HG03064 (cell line): ENCODE results near the gene ACO2.
"Not testable (repeated sequence)": the region's sequence is repeated elsewhere in the genome, so short reads cannot be mapped to it uniquely, and the experiment has no call there.

Experiments
- ATAC-seq: cut with Tn5 transposase; IDR thresholded peaks from one replicate; pipeline ENCODE4 v1.9.1; 2021; ENCODE audit warnings: low read depth; ENCODE audit not compliant: unreplicated experiment

The ACO2 gene

DNA sequence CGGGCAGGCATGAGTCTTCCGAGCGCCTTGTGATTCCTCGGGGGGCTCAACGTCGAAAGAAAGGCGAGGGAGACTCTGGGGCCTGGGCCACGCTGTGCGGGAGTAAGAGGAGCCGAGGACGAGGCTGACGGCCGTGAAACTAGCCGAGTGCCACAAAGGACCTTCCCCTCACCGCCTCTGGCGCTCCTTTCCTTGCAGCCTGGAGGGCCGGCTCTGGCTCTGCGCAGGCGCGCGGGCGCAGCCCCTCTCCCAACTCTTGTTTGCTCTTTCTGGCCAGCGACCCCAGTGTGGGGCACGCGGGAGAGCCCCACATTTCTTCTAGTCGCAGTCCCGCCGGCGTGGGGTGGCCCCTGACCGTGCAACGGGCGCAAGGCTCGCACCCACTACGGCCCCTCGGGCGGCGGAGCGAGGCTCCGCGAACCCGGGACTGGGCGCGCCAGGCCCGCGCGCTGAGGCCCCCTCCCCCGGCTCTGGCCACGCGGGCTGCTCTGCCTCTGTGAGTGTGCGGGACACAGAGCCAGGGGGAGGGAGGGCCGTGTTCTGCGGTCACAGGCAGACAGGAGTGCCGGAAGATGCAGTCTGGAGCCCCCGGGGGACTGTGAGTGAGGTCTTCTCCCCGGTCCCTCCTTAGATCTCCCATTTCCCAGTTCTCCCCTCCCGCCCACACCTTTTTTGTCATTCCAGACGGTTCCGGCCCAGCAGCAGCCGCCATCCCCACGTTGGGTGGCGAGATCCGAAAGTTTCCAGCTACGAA, 21.3 kb upstream of the ACO2 start:
- no peak for ATAC-seq

DNA sequence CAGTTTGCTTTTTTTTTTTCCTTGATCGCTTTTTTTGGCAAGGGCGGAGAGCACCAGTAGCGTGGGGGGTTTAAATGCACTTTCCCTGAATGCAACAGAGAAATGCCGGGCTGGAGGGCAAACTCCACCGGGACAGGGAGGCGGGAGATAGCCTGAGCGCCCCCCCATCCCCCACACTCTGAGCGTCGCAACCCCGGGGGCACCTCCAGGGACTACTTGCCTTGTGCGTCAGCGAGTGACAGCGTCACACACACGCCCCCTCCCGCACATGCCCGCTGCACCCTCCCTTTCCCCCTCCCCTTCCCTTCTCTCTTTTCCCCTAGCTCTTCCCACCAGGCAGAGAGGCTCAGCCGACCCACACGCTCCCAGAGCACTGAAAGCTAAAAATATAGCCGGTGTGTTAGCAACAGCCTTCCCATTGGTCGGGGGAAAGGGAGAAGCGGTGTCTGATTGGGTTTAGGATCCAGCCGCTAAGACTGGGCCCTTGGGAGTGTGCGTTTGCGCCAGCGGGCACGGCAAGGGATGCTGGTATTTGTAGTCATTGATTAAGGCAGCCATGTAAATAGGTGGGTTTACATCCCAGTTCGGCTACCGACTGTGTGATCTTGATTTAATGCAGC, 20.6 kb upstream of the ACO2 start:
- ATAC-seq, result no peak

DNA sequence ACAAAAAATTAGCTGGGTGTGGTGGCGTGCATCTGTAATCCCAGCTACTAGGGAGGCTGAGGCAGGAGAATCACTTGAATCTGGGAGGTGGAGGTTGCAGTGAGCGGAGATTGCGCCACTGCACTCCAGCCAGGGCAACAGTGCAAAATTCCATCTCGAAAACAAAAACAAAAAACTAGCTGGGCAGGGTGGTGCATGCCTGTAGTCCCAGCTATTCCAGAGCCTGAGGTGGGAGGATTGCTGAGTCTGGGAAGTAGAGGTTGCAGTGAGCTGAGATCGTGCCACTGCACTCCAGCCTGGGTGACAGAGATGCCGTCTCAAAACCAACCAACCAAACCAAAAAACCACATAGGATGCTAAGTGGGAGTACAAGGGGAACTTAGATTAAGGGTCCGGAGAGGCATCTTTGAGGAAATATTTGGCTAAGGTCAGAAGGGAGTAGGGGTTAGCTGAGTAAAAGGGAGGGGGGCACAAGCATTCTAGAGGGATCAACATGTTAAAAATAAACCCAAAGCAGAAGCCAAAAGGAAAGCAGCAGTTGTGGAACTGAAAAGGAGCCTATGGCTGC, 10.7 kb upstream of the ACO2 start:
- ATAC-seq, result no peak

DNA sequence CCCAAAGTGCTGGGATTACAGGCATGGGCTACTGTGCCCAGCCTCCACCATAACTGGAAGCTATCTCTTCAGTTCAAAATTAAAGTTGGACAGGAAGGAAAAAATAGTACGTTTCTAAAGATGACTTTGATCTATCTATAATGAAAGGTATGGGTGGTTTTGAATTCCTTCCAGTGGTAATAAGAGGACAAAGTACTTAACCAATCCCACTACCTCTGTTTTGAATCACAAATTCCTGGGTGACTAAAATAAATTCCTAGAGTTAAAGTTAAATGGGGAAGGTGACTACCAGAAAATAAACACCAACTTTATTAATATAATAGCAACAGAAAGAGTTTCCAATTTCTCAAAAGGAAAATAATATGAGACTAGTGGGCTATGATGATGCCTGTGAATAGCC, 9.5 kb upstream of the ACO2 start:
- no peak for ATAC-seq

DNA sequence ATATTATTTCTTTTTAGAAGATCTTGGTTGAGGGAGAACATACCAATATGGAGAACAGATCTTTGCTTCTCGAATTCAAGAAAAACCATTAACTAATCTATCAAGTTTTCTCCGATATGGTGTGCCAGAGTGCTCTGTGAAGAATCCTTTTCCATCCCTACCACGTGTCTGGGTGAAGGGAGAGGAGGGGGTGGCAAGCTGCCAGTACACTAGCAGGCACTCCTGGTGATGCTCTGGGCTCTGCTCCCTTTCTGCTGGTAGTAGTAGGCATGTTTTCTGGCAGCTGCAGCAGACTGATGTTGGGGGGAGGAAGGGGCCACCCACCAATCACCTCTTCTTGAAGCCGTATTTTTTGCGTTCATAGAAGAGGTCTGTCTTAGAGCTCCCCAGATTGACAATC, 8.8 kb upstream of the ACO2 start:
- not testable (repeated sequence) for ATAC-seq

DNA sequence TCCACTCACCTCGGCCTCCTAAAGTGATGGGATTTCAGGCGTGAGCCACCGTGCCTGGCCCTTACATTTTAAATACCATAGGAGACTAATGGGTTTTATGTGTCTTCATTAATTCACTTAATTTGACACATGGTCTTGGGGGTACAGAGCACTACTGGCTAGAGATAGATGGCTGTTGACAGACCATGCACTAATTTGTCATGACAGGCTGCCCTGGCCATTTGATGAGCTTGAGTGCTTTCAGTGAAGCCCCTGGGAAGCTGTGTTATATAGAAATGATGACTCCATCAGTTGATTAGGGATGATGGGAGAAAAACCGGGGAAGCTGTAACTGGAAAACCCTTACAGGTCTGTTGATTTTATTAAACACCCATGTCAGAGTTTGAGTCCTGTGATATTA, 7.0 kb upstream of the ACO2 start:
- ATAC-seq, result no peak

DNA sequence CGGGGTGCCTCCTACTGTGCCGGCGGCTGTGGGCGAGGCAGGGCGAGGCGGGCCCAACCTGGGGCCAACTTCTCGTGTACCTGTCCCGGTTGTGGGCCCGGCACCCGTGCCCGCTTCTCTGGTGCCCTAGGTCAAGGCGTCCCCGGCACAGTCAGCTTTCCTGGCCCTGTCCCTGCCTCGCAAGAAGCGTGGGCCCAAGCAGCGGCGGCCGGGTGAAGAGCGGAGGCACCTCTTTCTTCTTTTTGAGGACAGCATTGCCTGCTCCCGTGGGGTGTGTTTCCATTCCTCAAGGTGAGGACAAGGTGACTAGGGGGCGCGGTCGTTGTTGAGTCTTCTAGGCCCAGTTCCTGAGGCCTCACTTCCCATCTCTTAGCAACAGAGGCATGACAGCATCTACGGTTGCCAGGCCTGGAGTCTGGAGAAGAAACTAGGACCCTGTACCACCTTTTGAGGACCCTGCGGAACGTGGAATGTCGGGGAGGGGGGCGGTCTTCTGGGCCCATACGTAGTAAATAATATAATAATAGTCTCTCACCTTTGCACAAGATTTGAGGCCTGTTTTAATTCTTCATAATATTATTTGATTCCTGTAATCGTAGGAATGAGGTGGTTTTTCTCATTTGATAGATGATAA, 418 bp downstream of the ACO2 start:
- ATAC-seq, result peak; percentile 16

DNA sequence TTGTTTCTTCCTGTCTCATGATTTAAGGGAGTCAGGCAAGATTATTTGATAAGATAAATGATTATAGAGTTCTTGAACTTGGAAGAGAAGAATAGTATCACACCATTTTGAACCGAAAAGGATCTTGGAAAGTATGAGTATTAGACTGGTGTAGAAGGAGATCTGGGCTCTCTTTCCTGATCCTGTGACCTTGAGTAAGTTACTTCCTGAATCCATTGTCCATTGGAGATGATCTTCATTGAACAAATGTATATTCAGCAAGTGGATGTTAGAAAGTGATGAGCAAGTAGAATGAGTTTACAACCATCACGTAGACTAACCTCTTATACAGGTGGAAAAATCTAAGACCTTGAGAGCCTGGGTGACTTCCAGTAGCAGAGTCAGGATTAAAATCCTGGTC, 2.0 kb downstream of the ACO2 start:
- no peak for ATAC-seq

DNA sequence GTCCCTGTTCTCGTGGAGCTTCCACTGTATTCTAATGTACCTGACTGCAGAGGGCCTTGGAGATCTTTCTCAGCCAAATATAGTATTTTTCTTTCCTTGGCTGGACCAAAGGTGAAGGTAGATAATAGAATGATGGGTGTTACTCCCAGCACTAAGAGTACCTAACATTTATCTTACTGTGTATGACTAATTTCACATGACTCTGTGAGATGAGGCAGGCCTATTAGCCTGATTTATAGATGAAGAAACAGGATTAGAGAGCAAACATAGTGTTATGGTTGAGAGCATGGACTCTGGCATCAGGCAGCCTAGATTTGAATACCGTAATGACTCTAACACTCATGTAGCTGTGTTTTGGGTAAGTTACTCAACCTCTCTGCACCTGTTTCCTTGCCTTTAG, 2.7 kb downstream of the ACO2 start:
- ATAC-seq, result no peak

DNA sequence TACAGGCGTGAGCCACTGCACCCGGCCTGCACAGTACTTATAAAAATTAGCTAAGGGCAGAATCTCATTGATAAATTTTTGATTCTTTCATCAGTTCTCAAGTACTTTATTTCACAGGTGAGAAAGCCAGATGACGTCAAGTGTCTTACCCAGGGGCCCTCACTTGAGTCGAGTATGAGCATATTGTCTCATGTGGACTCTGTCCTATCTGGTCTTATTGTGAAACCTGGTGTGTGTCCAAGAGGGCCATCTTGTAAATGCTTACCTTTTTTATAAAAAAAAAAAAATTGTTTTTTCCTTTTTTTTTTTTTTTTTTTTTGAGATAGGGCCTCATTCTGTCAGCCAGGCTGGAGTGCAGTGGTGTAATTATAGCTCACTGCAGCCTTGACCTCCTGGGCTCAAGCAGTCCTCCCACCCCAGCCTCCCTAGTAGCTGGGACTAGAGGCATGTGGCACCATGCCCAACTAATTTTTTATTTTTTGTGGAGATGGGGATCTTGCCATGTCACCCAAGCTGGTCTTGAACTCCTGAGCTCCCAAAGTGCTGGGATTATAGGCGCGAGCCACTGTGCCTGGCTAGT, 6.0 kb downstream of the ACO2 start:
- no peak for ATAC-seq

DNA sequence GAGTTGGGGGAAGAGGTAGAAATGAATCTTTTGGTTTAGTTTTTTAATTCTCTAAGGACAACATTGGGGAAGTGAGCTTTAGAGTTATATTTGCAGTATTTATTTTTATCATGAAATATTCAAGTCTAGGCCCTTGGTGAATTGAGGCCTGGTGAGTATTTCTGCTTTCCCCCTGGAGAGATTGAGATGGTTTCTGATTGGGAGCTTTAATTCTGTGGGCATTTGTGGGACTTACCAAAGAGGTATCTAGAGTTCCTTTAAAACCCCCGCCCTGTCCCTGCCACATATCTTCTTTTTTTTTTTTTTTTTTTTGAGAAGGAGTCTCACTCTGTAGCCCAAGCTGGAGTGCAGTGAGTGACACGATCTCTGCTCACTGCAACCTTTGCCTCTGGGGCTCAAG, 9.6 kb downstream of the ACO2 start:
- ATAC-seq, result no peak

DNA sequence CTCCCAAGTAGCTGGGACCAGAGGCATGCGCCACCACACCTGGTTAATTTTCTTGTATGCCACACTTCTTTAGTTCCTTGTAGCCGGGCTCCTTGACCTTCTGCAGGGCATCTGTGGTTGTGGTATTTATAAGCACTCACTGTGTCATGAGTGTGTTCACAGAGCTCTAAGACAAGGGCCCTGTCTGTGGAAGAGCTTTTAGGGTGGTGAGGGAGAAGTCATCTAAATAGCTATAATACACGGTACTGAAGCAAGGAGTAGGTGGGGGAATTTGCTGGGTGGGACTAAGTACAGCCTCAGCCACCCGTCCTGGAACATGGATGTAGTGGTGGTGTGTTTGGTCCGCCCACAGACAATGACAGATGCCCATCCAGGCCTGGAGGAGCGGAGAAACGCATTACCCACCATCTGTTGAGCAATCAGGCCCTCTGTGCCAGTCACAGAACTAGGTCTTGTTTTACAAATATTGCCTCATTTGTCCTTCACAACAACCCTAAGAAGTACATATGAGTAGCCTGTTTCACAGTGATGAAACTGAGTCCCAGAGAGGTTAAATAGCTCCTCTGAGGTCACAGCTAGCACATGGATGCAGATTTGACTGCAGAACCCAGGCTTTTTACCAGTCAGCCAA, 10.1 kb downstream of the ACO2 start:
- ATAC-seq, result no peak

DNA sequence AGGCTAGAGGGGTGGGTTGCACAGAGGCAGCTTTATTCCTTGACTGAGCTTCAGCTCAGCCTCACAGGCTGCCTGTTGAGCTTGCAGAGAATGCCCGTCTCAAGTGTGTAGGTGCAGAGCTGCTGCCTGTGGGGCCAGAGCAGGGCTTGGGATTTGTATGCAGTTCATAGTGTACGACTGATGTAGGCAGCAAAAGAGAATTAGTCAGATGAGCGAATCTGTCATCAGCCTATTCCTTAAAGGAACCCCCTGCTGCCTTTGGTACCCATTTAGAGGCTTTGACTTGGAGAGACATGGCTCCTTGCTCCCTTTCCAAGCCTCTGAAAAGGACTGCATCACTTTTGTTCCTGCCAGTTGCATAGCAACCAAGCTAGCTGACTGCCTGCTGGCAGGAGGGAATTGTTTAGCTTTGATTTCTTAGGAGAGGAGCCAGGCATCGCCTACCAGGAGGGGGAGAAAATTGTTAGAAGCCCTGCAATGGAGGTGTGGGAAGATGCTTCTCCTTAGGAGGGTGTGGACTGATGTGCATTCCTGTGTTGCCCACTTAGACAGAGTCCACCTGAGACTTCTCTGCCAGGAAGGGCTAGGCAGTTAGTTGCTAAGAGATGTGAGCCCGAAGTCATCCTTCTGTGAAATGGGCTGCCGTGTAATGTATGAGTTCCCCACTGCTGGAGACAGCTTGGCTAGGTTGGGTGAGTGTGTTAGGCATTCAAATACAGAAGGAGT, 10.9 kb downstream of the ACO2 start:
- ATAC-seq, result no peak

DNA sequence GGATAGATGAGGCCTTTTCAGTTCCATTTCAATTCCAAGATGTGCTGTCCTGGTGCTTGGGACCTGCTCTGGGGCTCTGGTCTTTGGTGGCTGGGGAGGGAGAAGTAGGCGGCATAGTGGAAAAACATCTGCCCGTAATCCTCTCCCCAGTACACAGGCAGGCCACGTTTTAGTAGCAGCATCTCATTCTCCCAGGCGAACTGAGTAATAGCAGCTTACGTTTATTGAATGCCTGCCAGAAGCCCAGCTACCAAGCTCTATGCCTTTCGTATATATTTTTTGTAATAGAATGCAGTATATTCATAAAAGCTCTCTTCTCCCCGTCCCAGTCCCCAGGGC, 11.4 kb downstream of the ACO2 start:
- no peak for ATAC-seq

DNA sequence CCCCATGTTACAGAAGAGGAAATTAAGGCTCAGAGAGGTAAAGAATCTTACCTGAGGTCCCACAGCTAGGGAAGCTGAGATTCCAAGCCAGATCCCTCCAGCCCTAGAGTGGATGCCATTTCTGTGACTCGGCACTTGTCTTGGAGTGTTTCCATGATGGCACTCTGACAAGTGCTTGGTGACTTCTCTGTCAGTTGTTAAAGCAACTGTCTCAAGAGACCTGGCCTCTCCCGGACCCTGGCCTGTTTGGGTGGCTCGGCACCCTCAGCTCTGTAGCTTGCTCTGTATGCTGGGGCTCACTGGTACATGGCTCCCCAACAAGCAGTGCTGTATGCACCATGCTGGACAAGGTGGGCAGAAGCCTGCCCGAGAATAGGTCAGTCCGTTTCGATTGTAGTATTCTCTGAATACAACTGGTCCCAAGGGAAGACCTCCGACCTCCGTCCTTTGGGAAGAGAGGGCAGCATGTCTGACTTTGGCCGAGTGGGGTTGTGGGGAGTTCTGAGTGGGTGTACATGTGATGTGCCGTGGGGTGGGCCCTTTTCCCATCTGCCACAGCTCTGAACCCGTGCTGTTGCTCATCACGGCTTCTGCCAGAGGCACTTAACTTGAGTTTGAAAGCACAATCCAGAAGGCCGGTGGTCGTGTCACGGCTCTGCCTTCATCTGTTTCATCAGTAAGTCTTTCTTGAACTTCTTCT, 12.4 kb downstream of the ACO2 start:
- no peak for ATAC-seq

DNA sequence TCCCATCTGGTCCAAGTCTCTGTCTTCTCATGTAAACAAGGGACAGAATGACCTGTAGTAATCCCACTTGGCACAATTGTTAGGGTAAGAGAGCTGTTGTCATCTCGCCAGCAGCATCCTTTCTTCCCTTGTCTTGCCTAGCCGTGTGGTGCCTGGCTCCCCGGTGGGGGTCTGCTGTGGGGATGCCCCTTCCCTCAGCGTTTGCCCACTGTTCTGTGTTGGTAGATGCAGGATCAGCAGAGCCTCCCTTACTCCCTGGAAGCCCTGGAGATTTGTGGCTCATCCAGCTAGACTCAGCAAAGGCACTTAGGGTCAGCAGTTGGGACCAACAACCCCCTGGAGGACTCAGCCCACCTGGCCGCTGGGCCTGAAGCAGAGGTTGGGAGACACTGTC, 13.0 kb downstream of the ACO2 start:
- ATAC-seq, result no peak

DNA sequence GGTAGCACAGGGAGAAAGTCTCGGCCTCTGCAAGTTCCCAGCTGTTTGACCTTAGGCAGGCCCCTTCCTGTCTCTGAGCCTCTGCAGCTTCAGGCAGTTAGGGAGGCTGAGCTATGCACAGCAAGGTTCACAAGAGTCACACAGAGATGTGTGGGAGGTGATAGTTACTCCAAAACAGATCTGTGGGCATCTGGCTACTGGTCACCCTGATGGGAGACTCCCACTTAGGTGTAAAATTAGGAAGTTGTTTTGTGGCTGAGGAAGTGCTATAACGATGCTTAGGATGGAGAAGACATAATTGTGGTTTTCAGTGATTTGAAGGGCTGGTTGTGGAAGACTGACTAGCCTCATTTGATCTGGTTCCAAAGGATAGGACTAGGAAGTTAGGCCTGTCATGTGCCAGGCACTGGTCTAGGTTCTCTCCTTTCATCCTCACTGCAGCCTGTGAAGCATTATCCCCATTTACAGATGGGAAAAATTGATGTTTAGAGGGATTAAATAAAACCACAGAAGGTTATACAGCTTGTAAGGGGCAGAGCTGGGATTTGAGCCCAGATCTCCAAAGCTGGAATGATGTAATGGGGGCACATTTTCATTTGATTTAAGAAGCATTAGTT, 13.5 kb downstream of the ACO2 start:
- ATAC-seq, result no peak

DNA sequence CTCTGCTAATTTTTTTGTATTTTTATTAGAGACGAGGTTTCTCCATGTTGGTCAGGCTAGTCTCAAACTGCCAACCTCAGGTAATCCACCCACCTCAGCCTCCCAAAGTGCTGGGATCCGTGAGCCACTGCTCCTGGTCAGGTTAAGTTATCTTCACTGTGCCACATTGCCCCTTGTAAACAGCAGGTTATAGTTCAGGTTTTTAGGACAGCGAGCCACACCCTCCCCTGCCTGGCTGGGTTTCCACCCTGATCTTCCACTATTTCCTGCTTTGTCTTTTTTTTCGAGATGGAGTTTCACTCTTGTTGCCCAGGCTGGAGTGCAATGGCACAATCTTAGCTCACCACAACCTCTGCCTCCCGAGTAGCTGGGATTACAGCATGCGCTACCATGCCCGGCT, 16.1 kb downstream of the ACO2 start:
- no peak for ATAC-seq
